WTC11 (cell line): ENCODE measurements around the gene TTC28. TPM values are rescaled to one million over a fixed set of nuclear protein-coding genes. Genes with fewer than 3 reads are reported as not detected.
A peak's percentile ranks its signal among the peaks of the same experiment; 100 is the strongest.

ENCODE experiments used
- ATAC-seq: fragments of 200-7000 bp; cut with Tn5 transposase; 2 replicates; pipeline ENCODE4 v1.10.0; 2021; ENCODE audit warnings: mild to moderate bottlenecking, moderate library complexity
- CTCF ChIA-PET: fragments of 300-600 bp; sonication (Branson Sonifier 250); formaldehyde crosslinking; loops from one replicate; lab custom pipeline; 2021; ENCODE audit warnings: antibody characterized with exemption; lab: Charles Lee
- POLR2A ChIA-PET: fragments of 350-600 bp; sonication (Branson Sonifier 250); formaldehyde crosslinking; loops from one replicate; lab custom pipeline; 2021; ENCODE audit warnings: antibody characterized with exemption; lab: Charles Lee
- DNase-seq: peaks from one replicate; pipeline ENCODE4 v3.0.0; 2021; ENCODE audit warnings: low spot score
- H3K27ac Mint-ChIP-seq: 2 replicates; pipeline ENCODE4 v1.8.0; 2021; ENCODE audit warnings: mixed read lengths
- H3K27me3 Mint-ChIP-seq: 2 replicates; pipeline ENCODE4 v1.8.0; 2021; ENCODE audit warnings: low read depth, mild to moderate bottlenecking, moderate library complexity, mixed read lengths
- H3K36me3 Mint-ChIP-seq: 2 replicates; pipeline ENCODE4 v1.8.0; 2021; ENCODE audit warnings: mixed read lengths
- H3K4me1 Mint-ChIP-seq: 2 replicates; pipeline ENCODE4 v1.8.0; 2022; ENCODE audit warnings: mixed read lengths
- H3K4me3 Mint-ChIP-seq: 2 replicates; pipeline ENCODE4 v1.8.0; 2021; ENCODE audit warnings: mild to moderate bottlenecking, moderate library complexity, mixed read lengths
- H3K9me3 Mint-ChIP-seq: 2 replicates; pipeline ENCODE4 v1.8.0; 2021; ENCODE audit warnings: mixed read lengths
- ATF1 ChIP-seq: sonication (generic); formaldehyde crosslinking; IDR thresholded peaks from 2 replicates; pipeline ENCODE4 v1.8.1; 2023; ENCODE audit warnings: mild to moderate bottlenecking, moderate library complexity, missing genetic modification reagents
- CBFB ChIP-seq: sonication (generic); formaldehyde crosslinking; IDR thresholded peaks from 2 replicates; pipeline ENCODE4 v1.8.1; 2022; ENCODE audit warnings: mild to moderate bottlenecking, low read depth, missing genetic modification reagents
- CDX4 ChIP-seq: fragments of 250-450 bp; sonication (Bioruptor Pico); IDR thresholded peaks from 2 replicates; pipeline ENCODE4 v1.9.0; 2021; ENCODE audit warnings: moderate library complexity, mild to moderate bottlenecking, inconsistent platforms, borderline replicate concordance
- CTCF ChIP-seq: fragments of 200-600 bp; IDR thresholded peaks from 2 replicates; pipeline ENCODE4 v1.8.0; 2022; ENCODE audit warnings: antibody characterized with exemption
- FOXK1 ChIP-seq: sonication (generic); formaldehyde crosslinking; IDR thresholded peaks from 2 replicates; pipeline ENCODE4 v1.8.0; 2022; ENCODE audit warnings: mild to moderate bottlenecking, moderate library complexity, missing genetic modification reagents
- FOXP1 ChIP-seq: sonication (generic); formaldehyde crosslinking; IDR thresholded peaks from 2 replicates; pipeline ENCODE4 v1.8.0; 2022; ENCODE audit warnings: missing genetic modification reagents, mild to moderate bottlenecking, moderate library complexity, borderline replicate concordance
- IRF2 ChIP-seq: sonication (generic); formaldehyde crosslinking; IDR thresholded peaks from 2 replicates; pipeline ENCODE4 v1.8.0; 2022; ENCODE audit warnings: low read depth, missing genetic modification reagents, borderline replicate concordance
- JUN ChIP-seq: sonication (generic); formaldehyde crosslinking; IDR thresholded peaks from 2 replicates; pipeline ENCODE4 v1.8.0; 2023; ENCODE audit warnings: mild to moderate bottlenecking, missing genetic modification reagents
- MXD4 ChIP-seq: fragments of 250-450 bp; sonication (Bioruptor Pico); IDR thresholded peaks from 2 replicates; pipeline ENCODE4 v1.8.0; 2021; ENCODE audit warnings: mild to moderate bottlenecking, moderate library complexity, borderline replicate concordance
- NFYB ChIP-seq: sonication (generic); formaldehyde crosslinking; conservative IDR thresholded peaks from 2 replicates; pipeline ENCODE4 v1.8.0; 2022; ENCODE audit warnings: low read depth, missing genetic modification reagents
- NR1H2 ChIP-seq: sonication (generic); formaldehyde crosslinking; IDR thresholded peaks from 2 replicates; pipeline ENCODE4 v1.9.0; 2021; ENCODE audit warnings: mild to moderate bottlenecking, moderate library complexity, missing genetic modification reagents
- NR2C2 ChIP-seq: sonication (generic); formaldehyde crosslinking; IDR thresholded peaks from 2 replicates; pipeline ENCODE4 v1.8.0; 2022; ENCODE audit warnings: mild to moderate bottlenecking, missing genetic modification reagents
- OVOL2 ChIP-seq: fragments of 250-450 bp; sonication (Bioruptor Pico); IDR thresholded peaks from 2 replicates; pipeline ENCODE4 v1.9.0; 2021; ENCODE audit warnings: mild to moderate bottlenecking, borderline replicate concordance
- PRRX2 ChIP-seq: fragments of 250-450 bp; sonication (Bioruptor Pico); IDR thresholded peaks from 2 replicates; pipeline ENCODE4 v1.8.0; 2021; ENCODE audit warnings: mild to moderate bottlenecking
- USF1 ChIP-seq: sonication (generic); formaldehyde crosslinking; IDR thresholded peaks from 2 replicates; pipeline ENCODE4 v1.8.0; 2022; ENCODE audit warnings: mild to moderate bottlenecking, missing genetic modification reagents
- ZBTB43 ChIP-seq: sonication (generic); formaldehyde crosslinking; IDR thresholded peaks from 2 replicates; pipeline ENCODE4 v1.8.1; 2023; ENCODE audit warnings: mild to moderate bottlenecking, missing genetic modification reagents
- ZNF263 ChIP-seq: sonication (generic); formaldehyde crosslinking; IDR thresholded peaks from 2 replicates; pipeline ENCODE4 v1.8.1; 2022; ENCODE audit warnings: low read depth, mild to moderate bottlenecking, moderate library complexity, missing genetic modification reagents
- ZNF416 ChIP-seq: fragments of 250-450 bp; sonication (Bioruptor Pico); IDR thresholded peaks from 2 replicates; pipeline ENCODE4 v1.9.0; 2021; ENCODE audit warnings: mild to moderate bottlenecking, inconsistent platforms
- ZNF423 ChIP-seq: fragments of 250-450 bp; sonication (Bioruptor Pico); IDR thresholded peaks from 2 replicates; pipeline ENCODE4 v2.1.2; 2022; ENCODE audit warnings: mild to moderate bottlenecking, moderate library complexity
- ZNF512 ChIP-seq: sonication (generic); formaldehyde crosslinking; IDR thresholded peaks from 2 replicates; pipeline ENCODE4 v1.8.1; 2022; ENCODE audit warnings: missing genetic modification reagents, borderline replicate concordance
- total RNA-seq: library from RNA; stranded (reverse); gene quantifications from 3 replicates; pipeline ENCODE4 v1.2.3, GENCODE V29; 2021

TTC28 gene
- total RNA-seq, 1 experiment from 2014 or later: 13.0 TPM

GRCh38 chr22:28052825-28053269 is 626.8 kb downstream of the TTC28 start:
- ATAC-seq: peak; percentile 34; the same call in 1 of the 2 replicates
- no peaks in the 10 kb centered on the region for H3K36me3 Mint-ChIP-seq

GRCh38 chr22:28051787-28052356 is 627.8 kb downstream of the TTC28 start:
- peak; percentile 86 for ATAC-seq
- H3K9me3 Mint-ChIP-seq: no peaks in the 10 kb centered on the region
- TF ChIP-seq CTCF (peak; percentile 76), MXD4 (CRISPR knock-in tag) (no peak)
- POLR2A ChIA-PET: no interaction called here
- peak; percentile 85 for DNase-seq
- H3K4me3 Mint-ChIP-seq: no peak overlapping the region
- peaks cover 3% of the 10 kb centered on the region for H3K4me1 Mint-ChIP-seq
- H3K36me3 Mint-ChIP-seq: no peaks in the 10 kb centered on the region
- H3K27ac Mint-ChIP-seq: no peak overlapping the region
- no peaks in the 10 kb centered on the region for H3K27me3 Mint-ChIP-seq
- CTCF ChIA-PET: interaction anchor here (0.5 to 7.5 kb wide), 56 partner anchors 8 to 825 kb away, joined by 3 to 52 read pairs (median 4); no protein-coding TSS in a partner anchor

More at GRCh38 chr22:28052825-28053269, 626.8 kb downstream of the TTC28 start:
- Mint-ChIP-seq H3K27me3 (no peaks in the 10 kb centered on the region), H3K4me1 (peaks cover 3% of the 10 kb centered on the region), H3K4me3 (no peak overlapping the region), H3K27ac (no peak overlapping the region), H3K9me3 (no peaks in the 10 kb centered on the region)
- no peak for DNase-seq
- ChIA-PET POLR2A (no interaction called here), CTCF (interaction anchor here (0.7 to 7.5 kb wide), 28 partner anchors 10 to 547 kb away, joined by 3 to 52 read pairs (median 4); no protein-coding TSS in a partner anchor)
- TF ChIP-seq OVOL2 (CRISPR knock-in tag): no peak
- TF ChIP-seq USF1 (CRISPR knock-in tag): no peak
- TF ChIP-seq FOXP1 (CRISPR knock-in tag): no peak
- TF ChIP-seq CDX4 (CRISPR knock-in tag): no peak
- no peak for TF ChIP-seq ATF1
- TF ChIP-seq NR2C2 (CRISPR knock-in tag): no peak
- TF ChIP-seq ZNF263 (CRISPR knock-in tag): no peak
- no peak for TF ChIP-seq ZNF512 (CRISPR knock-in tag)
- no peak for TF ChIP-seq NFYB
- TF ChIP-seq ZBTB43: no peak
- TF ChIP-seq ZNF416 (CRISPR knock-in tag): no peak
- no peak for TF ChIP-seq PRRX2
- TF ChIP-seq CBFB (CRISPR knock-in tag): no peak
- no peak for TF ChIP-seq NR1H2
- no peak for TF ChIP-seq JUN (CRISPR knock-in tag)
- TF ChIP-seq FOXK1: no peak
- TF ChIP-seq IRF2 (CRISPR knock-in tag): no peak
- no peak for TF ChIP-seq ZNF423
